HL-60 (cell line): ENCODE data around the gene CLDN7.

Source experiments
- POLR2AphosphoS5 ChIP-seq: IDR thresholded peaks from 2 replicates; pipeline ENCODE4 v1.6.1; 2012; ENCODE audit warnings: low read depth
- TF ChIP-seq, protein P1 (sequence below): IDR thresholded peaks from one replicate; pipeline ENCODE4 v1.5.1; 2011; ENCODE audit warnings: low read length, control low read depth, inconsistent platforms; ENCODE audit not compliant: insufficient read depth
- TF ChIP-seq, protein P2 (sequence below): IDR thresholded peaks from 2 replicates; pipeline ENCODE4 v1.6.1; 2012; ENCODE audit warnings: low read depth; ENCODE audit not compliant: insufficient replicate concordance

DNA sequence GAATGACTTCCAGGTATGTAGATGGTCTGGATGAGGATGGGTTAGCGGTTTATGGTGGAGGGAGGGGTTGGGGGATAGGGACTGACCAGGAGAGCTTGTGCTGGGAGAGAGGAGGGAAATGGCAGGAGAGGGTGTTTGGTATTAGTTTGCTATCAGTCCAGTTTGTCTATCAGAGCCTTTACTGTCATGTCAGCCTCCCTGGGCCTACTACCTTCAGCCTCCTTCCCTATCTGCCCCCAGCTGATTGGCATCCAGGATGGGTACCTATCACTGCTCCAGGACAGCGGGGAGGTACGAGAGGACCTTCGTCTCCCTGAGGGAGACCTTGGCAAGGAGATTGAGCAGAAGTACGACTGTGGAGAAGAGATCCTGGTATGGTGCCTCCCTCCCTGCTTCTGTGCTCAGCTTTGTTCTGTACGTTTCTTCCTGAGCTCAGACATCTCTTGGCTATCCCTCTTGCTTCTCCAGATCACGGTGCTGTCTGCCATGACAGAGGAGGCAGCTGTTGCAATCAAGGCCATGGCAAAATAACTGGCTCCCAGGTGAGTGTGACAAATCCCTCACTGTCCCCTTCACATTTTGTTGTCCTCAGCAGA is 48.9 kb upstream of the CLDN7 start:
- TF ChIP-seq, protein P1, sequence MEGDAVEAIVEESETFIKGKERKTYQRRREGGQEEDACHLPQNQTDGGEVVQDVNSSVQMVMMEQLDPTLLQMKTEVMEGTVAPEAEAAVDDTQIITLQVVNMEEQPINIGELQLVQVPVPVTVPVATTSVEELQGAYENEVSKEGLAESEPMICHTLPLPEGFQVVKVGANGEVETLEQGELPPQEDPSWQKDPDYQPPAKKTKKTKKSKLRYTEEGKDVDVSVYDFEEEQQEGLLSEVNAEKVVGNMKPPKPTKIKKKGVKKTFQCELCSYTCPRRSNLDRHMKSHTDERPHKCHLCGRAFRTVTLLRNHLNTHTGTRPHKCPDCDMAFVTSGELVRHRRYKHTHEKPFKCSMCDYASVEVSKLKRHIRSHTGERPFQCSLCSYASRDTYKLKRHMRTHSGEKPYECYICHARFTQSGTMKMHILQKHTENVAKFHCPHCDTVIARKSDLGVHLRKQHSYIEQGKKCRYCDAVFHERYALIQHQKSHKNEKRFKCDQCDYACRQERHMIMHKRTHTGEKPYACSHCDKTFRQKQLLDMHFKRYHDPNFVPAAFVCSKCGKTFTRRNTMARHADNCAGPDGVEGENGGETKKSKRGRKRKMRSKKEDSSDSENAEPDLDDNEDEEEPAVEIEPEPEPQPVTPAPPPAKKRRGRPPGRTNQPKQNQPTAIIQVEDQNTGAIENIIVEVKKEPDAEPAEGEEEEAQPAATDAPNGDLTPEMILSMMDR = no peak
- TF ChIP-seq POLR2AphosphoS5 = no peak
- TF ChIP-seq, protein P2, sequence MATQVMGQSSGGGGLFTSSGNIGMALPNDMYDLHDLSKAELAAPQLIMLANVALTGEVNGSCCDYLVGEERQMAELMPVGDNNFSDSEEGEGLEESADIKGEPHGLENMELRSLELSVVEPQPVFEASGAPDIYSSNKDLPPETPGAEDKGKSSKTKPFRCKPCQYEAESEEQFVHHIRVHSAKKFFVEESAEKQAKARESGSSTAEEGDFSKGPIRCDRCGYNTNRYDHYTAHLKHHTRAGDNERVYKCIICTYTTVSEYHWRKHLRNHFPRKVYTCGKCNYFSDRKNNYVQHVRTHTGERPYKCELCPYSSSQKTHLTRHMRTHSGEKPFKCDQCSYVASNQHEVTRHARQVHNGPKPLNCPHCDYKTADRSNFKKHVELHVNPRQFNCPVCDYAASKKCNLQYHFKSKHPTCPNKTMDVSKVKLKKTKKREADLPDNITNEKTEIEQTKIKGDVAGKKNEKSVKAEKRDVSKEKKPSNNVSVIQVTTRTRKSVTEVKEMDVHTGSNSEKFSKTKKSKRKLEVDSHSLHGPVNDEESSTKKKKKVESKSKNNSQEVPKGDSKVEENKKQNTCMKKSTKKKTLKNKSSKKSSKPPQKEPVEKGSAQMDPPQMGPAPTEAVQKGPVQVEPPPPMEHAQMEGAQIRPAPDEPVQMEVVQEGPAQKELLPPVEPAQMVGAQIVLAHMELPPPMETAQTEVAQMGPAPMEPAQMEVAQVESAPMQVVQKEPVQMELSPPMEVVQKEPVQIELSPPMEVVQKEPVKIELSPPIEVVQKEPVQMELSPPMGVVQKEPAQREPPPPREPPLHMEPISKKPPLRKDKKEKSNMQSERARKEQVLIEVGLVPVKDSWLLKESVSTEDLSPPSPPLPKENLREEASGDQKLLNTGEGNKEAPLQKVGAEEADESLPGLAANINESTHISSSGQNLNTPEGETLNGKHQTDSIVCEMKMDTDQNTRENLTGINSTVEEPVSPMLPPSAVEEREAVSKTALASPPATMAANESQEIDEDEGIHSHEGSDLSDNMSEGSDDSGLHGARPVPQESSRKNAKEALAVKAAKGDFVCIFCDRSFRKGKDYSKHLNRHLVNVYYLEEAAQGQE = no peak
